Transverse colon (tissue), 4 donors: ENCODE measurements around the gene ZER1. TPM values are rescaled to one million over a fixed set of nuclear protein-coding genes. Genes with fewer than 3 reads are reported as not detected.

ENCODE experiments used
- DNase-seq: peaks from one replicate; pipeline ENCODE4 v3.0.0-alpha.2; 2019
- H3K27ac ChIP-seq, 4 donors: fragments of 200-600 bp; sonication (generic); 2 replicates each; pipeline ENCODE4 v1.5.1; 2016 to 2018; ENCODE audit warnings: inconsistent platforms in 4 of 4
- H3K27me3 ChIP-seq: fragments of 200-600 bp; sonication (generic); 2 replicates; pipeline ENCODE4 v1.5.1; 2017; ENCODE audit warnings: inconsistent platforms
- H3K36me3 ChIP-seq, 4 donors: fragments of 200-600 bp; sonication (generic); 2 replicates each; pipeline ENCODE4 v1.5.1; 2017 to 2019; ENCODE audit warnings: inconsistent platforms in 4 of 4
- H3K4me1 ChIP-seq, 4 donors: fragments of 200-600 bp; sonication (generic); 2 replicates each; pipeline ENCODE4 v1.5.1; 2017 to 2020; ENCODE audit warnings: inconsistent platforms in 4 of 4
- H3K4me3 ChIP-seq, 4 donors: fragments of 200-600 bp; sonication (generic); 1 replicate in 1 of 4; 2 replicates in 3 of 4; pipeline versions ENCODE4 v1.5.1 to v1.6.1; 2017 to 2019; ENCODE audit warnings: inconsistent platforms in 4 of 4
- H3K9me3 ChIP-seq, 2 donors: fragments of 200-600 bp; sonication (generic); 2 replicates each; pipeline ENCODE4 v1.5.1; 2017 to 2019; ENCODE audit warnings: inconsistent platforms in 2 of 2
- EP300 ChIP-seq: sonication (generic); formaldehyde crosslinking; IDR thresholded peaks from one replicate; pipeline ENCODE4 v1.6.1; 2017; ENCODE audit warnings: antibody characterized with exemption, low read depth
- POLR2A ChIP-seq: fragments of 450-650 bp; IDR thresholded peaks from one replicate; pipeline ENCODE4 v1.6.1; 2016; ENCODE audit warnings: antibody characterized with exemption, mild to moderate bottlenecking, moderate library complexity
- POLR2AphosphoS5 ChIP-seq, 3 donors: sonication (generic); formaldehyde crosslinking; IDR thresholded peaks; one replicate each; pipeline ENCODE4 v1.6.1; 2016; ENCODE audit warnings: antibody characterized with exemption in 3 of 3
- WGBS, 2 donors: methylation state at CpG; one replicate each; pipeline ENCODE4 v1.1.5; 2018; ENCODE audit warnings: low coverage in 1 of 2; 5-methylcytosine and 5-hydroxymethylcytosine counted together
- in situ Hi-C, 4 donors: fragments of 200-750 bp; cut with MboI; loops; one replicate each; pipeline versions ENCODE4 v1.15.0 to v1.15.1; 2017; ENCODE audit warnings: low sequenced_read_pairs in 3 of 4, low pct_ligation_motif_present in 1 of 4, low pct_unique_long_range_greater_than_20kb in 1 of 4
- intact Hi-C: fragments of 100-400 bp; cut with DNase I; formaldehyde crosslinking; loops from one replicate; pipeline ENCODE4 v1.15.1; 2023; ENCODE audit warnings: low total_unique reads
- total RNA-seq, 4 donors: library from RNA; depleted of rRNA; stranded (reverse); fragments of >200 nt; gene quantifications; one replicate each; pipeline ENCODE4 v1.1.0, GENCODE V29; 2016
- TF ChIP-seq, protein P1 (sequence below), 5 experiments: fragments of 200-600 bp in 3 of 5; fragments of 450-650 bp in 2 of 5; sonication (generic) in 3 of 5; IDR thresholded peaks; 1 replicate in 2 of 5; 2 replicates in 3 of 5; pipeline ENCODE4 v1.5.1; 2016 to 2017; ENCODE audit warnings: antibody characterized with exemption in 5 of 5, inconsistent platforms in 3 of 5, mild to moderate bottlenecking in 2 of 5, moderate library complexity in 1 of 5

ZER1 gene
- total RNA-seq, 4 donors from 2014 or later = 57.5 to 116 (median 73.8) TPM

DNA sequence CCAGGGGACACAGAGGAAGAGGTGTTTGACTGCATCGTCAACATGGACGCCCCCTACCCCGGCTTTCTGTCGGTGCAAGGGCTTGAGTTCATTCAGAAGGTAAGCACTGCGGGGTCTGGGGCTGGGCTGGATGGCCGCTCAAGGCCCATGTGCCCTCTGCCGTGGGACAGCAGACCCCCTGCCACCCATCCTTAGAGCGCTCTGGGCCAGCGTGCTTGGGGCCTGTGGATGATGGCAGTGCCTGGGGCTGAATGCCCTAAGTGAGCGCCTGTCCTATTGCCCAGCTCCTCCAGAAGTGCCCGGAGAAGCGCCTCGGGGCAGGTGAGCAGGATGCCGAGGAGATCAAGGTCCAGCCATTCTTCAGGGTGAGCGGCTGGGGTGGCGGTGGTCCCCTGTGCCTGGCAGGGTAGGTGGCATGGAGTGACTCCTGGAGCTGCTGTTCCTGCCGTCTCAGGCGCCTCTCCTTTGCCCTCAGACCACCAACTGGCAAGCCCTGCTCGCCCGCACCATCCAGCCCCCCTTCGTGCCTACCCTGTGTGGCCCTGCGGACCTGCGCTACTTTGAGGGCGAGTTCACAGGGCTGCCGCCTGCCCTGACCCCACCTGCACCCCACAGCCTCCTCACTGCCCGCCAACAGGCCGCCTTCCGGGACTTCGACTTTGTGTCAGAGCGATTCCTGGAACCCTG lies 51.7 kb downstream of the ZER1 start:
- TF ChIP-seq EP300 (no peak), POLR2A (no peak), POLR2AphosphoS5 (IDR thresholded peaks at IDR 0.05) (no peak)
- TF ChIP-seq, protein P1, sequence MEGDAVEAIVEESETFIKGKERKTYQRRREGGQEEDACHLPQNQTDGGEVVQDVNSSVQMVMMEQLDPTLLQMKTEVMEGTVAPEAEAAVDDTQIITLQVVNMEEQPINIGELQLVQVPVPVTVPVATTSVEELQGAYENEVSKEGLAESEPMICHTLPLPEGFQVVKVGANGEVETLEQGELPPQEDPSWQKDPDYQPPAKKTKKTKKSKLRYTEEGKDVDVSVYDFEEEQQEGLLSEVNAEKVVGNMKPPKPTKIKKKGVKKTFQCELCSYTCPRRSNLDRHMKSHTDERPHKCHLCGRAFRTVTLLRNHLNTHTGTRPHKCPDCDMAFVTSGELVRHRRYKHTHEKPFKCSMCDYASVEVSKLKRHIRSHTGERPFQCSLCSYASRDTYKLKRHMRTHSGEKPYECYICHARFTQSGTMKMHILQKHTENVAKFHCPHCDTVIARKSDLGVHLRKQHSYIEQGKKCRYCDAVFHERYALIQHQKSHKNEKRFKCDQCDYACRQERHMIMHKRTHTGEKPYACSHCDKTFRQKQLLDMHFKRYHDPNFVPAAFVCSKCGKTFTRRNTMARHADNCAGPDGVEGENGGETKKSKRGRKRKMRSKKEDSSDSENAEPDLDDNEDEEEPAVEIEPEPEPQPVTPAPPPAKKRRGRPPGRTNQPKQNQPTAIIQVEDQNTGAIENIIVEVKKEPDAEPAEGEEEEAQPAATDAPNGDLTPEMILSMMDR (IDR thresholded peaks at IDR 0.05) = no peak
- in situ Hi-C loops = no loop called here
- 87 to 100% methylated on average over 1 to 30 of the region's 30 CpGs for WGBS, 2 donors
- intact Hi-C loops = no loop called here
- no peak for DNase-seq
- H3K27ac ChIP-seq = peak overlapping the region; percentile 61 to 70 (median 66)
- no peaks in the 10 kb centered on the region for H3K36me3 ChIP-seq
- H3K9me3 ChIP-seq = no peaks in the 10 kb centered on the region
- H3K4me3 ChIP-seq = no peak overlapping the region
- no peaks in the 10 kb centered on the region for H3K27me3 ChIP-seq
- H3K4me1 ChIP-seq = peaks cover 0 to 17% (median 13%) of the 10 kb centered on the region in 4 donors

GRCh38 chr9:128718475-128718874 lies 53.3 kb downstream of the ZER1 start:
- Histone ChIP-seq H3K4me3 (no peak overlapping the region), H3K9me3 (no peaks in the 10 kb centered on the region), H3K36me3 (no peaks in the 10 kb centered on the region), H3K4me1 (peaks cover 0 to 10% (median 7%) of the 10 kb centered on the region in 4 donors), H3K27ac (no peak overlapping the region), H3K27me3 (no peaks in the 10 kb centered on the region)
- WGBS, 2 donors = 82% methylated on average over 5 of the region's 5 CpGs; no CpG with 5 or more reads in 1 of the 2 donors
- in situ Hi-C loops = no loop called here
- intact Hi-C loops = no loop called here
- TF ChIP-seq, protein P1 (IDR thresholded peaks at IDR 0.05) = no peak
- TF ChIP-seq EP300 (no peak), POLR2AphosphoS5 (IDR thresholded peaks at IDR 0.05) (no peak), POLR2A (no peak)
- DNase-seq = no peak

DNA sequence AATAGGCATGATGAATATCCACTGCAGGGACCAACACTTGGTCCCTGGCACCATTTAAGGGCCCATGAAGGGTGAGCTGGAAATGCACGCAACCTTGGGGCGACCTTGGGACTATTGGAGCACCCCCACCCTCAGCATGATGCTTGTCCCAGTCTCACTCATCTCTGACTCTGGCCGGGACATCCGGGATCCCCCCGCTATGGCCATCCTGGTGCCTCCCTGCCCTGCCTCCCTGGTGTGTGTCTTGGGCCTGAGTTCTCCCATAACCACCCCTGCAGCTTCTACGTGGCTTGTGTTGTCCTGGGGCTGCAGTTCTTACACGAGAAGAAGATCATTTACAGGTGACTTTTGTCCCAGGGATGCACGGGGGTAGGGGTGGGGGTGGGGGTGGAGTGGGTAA lies 53.7 kb downstream of the ZER1 start:
- Histone ChIP-seq H3K27ac (no peak overlapping the region), H3K9me3 (no peaks in the 10 kb centered on the region), H3K36me3 (no peaks in the 10 kb centered on the region), H3K27me3 (no peaks in the 10 kb centered on the region), H3K4me1 (peaks cover 0 to 5% (median 2%) of the 10 kb centered on the region in 4 donors), H3K4me3 (no peak overlapping the region)
- intact Hi-C loops = no loop called here
- DNase-seq = no peak
- WGBS, 2 donors = 80% methylated on average over 8 of the region's 8 CpGs; no CpG with 5 or more reads in 1 of the 2 donors
- in situ Hi-C loops = no loop called here
- TF ChIP-seq POLR2A (no peak), EP300 (no peak), POLR2AphosphoS5 (IDR thresholded peaks at IDR 0.05) (no peak)
- TF ChIP-seq, protein P1 (IDR thresholded peaks at IDR 0.05) = no peak

DNA sequence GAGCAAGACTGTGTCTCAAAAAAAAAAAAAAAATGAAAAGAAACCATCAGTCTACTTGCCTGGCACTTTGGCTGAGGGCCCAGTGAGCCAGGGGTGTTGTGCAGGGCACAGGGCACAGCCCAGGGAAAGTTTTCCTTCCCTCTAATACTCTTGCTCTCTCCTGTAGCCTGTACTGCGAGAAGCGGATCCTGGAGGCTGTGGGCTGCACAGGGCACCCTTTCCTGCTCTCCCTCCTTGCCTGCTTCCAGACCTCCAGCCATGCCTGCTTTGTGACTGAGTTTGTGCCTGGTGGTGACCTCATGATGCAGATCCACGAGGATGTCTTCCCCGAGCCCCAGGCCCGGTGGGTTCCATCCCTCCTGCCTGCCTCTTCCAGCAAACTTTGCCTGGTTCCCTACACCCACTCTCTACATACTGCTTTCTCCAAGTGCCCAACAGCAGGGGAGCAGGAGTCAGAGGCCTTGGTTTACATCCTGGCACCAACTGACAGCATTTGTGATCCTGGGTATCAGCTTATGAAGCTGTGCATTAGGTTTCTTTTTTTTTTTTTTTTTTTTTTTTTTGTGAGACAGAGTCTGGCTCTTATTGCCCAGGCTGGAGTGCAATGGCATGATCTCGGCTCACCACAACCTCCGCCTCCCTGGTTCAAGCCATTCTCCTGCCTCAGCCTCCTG lies 55.0 kb downstream of the ZER1 start:
- Histone ChIP-seq H3K9me3 (no peaks in the 10 kb centered on the region), H3K4me3 (no peak overlapping the region), H3K4me1 (no peaks in the 10 kb centered on the region), H3K36me3 (no peaks in the 10 kb centered on the region), H3K27ac (no peak overlapping the region), H3K27me3 (no peaks in the 10 kb centered on the region)
- intact Hi-C loops (no loop called here), in situ Hi-C loops (no loop called here)
- DNase-seq = peak; percentile 42
- WGBS, 2 donors = 74 to 80% methylated on average over 5 to 7 of the region's 7 CpGs
- TF ChIP-seq POLR2AphosphoS5 (IDR thresholded peaks at IDR 0.05) = no peak
- no peak for TF ChIP-seq EP300
- no peak for TF ChIP-seq POLR2A
- TF ChIP-seq, protein P1 (IDR thresholded peaks at IDR 0.05) = no peak
